Epidermal melanocyte (primary cell): ENCODE data around the gene CELSR3.

Experiments
- DNase-seq: peaks from one replicate; pipeline ENCODE4 v3.0.0; 2011; ENCODE audit warnings: low spot score; ENCODE audit not compliant: insufficient read length

Gene CELSR3, protein sequence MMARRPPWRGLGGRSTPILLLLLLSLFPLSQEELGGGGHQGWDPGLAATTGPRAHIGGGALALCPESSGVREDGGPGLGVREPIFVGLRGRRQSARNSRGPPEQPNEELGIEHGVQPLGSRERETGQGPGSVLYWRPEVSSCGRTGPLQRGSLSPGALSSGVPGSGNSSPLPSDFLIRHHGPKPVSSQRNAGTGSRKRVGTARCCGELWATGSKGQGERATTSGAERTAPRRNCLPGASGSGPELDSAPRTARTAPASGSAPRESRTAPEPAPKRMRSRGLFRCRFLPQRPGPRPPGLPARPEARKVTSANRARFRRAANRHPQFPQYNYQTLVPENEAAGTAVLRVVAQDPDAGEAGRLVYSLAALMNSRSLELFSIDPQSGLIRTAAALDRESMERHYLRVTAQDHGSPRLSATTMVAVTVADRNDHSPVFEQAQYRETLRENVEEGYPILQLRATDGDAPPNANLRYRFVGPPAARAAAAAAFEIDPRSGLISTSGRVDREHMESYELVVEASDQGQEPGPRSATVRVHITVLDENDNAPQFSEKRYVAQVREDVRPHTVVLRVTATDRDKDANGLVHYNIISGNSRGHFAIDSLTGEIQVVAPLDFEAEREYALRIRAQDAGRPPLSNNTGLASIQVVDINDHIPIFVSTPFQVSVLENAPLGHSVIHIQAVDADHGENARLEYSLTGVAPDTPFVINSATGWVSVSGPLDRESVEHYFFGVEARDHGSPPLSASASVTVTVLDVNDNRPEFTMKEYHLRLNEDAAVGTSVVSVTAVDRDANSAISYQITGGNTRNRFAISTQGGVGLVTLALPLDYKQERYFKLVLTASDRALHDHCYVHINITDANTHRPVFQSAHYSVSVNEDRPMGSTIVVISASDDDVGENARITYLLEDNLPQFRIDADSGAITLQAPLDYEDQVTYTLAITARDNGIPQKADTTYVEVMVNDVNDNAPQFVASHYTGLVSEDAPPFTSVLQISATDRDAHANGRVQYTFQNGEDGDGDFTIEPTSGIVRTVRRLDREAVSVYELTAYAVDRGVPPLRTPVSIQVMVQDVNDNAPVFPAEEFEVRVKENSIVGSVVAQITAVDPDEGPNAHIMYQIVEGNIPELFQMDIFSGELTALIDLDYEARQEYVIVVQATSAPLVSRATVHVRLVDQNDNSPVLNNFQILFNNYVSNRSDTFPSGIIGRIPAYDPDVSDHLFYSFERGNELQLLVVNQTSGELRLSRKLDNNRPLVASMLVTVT (N-terminal part only)

DNA sequence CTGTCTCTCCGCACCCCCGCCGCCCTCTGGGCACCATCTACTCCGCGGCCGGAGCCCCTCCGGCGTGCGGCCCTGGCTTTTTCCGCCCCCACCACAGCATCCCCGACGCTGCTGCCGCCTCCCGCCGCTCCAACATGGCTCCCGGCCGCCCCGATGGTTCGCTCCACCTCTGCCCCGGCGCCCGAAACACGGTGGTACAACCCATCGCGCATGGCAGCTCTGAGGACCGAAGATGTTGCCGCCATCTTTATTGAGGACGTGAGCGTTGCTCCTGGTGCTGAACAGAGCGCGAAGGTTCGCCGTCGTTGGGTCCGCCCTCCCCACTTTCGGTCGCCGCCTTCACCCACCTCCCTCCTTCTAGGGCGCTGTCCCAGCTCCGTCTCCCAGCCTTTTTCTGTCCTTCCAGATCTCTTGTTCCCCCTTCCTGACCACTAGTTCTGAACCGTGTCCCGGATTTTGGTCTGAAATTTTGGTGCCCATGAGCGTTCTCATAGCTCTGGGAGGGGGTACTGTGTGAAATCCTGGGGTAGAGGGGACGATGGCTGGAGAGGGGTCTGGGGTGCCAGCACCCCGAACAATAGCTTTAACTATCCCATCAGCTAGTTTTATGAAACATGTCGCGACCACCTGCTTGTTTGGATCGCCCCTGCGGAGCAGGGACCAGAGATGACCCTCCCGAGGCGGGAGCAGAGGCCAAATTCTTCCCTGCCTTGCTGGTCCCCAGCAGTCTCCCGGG lies at the start of gene CELSR3:
Gene CELSR3 (minus strand): TSS at position 134 of the 736 bp plus-strand sequence. CDS start 252 bp downstream, outside the sequence.
- peak; percentile 83 for DNase-seq

DNA sequence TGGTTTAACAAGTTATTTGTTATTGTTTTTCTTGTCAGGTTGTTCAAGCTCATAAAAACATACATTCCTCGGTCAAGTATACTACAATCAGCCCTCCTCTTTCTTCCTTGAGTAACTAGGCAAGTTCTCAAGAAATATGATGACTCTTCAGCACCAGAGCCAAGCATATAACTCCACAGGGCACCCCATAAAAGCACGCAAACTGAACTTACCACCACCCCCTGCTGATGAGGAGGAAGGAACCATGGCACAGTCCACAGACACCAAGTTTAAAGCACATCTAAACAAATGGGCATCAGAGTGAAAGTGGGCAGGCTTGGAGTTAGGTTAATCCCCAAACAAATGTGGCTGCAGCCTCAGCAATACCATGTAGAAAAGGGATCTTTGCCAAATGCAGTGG lies 49.0 kb upstream of the CELSR3 start:
- no peak for DNase-seq

DNA sequence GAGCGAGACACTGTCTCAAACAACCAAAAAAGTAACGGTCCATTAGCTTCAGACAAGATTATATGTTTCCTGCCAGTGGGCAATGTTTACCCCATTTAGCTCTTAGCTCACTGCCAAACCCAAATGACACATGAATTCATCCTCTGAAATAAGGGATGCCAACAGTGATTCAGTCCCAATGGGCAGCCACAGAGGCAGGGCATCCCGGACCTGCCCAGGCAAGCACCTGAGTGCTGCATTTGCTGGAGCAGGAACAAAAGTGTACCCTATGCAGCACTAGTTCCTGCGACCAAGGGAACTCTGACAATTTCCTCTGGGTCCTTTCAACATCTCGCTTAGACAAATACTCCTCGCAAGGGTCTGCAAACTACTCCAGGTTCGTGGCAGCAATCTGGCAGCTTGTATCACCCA lies 46.4 kb upstream of the CELSR3 start:
- DNase-seq, result no peak

DNA sequence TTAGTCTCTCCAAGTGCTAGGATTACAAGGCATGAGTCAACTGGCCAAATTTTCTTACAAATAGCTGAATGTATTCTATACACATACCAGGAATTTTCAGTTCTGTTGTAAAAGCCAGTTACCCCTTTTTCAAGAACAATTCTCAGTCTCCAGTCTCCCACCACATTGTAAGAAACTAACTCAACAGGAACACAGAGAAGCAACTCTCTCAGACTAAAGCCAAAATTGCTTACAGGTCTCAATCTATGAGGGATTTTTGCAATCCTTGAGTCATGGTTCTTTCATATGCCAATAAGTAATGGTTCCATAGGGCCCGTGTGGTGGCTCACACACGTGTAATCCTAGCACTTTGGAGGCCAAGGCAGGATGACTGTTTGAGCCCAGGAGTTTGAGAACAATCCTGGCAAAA lies 45.8 kb upstream of the CELSR3 start:
- no peak for DNase-seq

DNA sequence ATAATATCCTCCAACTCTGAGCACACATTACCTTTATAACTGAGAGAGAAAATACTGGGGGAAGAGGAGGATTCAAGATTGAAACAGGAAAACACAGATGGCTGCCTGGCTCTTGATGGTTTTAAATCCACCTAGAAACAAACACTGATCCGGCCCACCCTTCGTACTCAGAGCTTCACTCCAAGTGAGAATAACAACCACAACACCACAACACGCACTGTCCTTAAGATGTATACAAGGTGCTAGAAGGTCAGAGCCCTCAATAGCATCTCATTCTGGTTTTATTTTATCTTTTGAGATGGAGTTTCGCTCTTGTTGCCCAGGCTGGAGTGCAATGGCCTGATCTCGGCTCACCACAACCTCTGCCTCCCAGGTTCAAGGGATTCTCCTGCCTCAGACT lies 44.5 kb upstream of the CELSR3 start:
- no peak for DNase-seq

DNA sequence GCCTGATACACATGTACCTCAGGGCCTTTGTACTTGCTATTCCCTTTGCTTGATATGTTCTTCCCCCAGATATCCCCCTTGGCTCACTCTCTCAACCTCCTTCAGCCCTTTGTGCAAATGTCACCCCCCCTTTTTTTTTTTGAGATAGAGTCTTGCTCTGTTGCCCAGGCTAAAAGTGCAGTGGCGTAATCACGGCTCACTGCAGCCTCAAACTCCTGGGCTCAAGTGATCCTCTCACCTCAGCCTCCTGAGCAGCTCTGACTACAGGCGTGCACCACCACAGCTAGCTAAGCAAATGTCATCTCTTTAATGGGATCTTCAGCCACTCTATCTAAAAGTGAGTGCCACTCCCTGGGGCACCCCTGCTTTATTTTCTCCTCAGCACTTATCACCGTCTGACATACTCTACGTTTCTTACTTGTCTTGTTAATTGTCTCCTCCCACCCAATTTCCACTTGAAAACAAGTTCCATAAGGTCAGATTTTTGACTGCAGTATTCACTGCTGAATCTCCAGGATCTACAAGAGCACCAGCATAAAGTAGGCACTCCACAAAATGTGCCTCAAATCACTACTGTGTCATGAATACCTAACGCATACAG lies 39.7 kb upstream of the CELSR3 start:
- DNase-seq, result no peak

DNA sequence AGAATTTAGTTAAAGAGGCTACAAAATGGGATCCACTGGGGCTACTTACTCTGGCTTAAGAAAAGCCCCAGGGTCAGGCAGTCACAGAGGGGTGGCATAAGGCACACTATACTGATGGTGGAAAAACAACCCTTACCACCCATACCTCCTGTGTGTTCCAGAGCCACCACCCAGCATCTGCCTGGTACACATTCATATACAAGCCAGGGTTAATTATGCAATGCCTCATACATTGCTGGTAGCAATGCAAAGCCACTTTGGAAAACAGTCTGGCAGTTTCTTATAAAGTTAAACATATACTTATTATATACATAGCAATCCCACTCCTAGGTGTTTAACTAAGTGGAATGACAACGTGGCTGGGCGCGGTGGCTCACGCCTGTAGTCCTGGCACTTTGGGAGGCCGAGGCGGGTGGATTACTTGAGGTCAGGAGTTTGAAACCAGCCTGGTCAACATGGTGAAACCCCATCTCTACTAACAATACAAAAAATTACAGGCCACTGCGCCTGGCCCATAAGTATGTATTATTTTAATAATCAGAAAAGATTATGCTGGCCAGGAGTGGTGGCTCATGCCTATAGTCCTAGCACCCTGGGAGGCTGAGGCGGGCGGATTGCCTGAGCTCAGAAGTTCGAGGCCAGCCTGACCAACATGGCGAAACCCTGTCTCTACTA lies 38.2 kb upstream of the CELSR3 start:
- no peak for DNase-seq

DNA sequence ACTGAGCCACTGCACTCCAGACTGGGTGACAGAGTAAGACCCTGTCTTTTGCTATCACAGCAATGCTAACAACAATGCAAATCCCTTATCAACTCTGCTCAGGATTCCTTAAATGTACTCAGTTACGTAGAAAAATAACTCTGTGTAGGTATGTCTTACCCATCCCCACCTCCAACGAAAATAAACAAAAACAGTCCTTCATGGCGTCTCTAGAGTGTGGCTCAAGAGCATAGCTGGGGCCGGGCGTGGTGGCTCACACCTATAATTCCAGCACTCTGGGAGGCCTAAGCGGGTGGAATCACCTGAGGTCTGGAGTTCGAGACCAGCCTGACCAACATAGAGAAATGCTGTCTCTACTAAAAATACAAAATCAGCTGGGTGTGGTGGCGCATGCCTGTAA lies 36.2 kb upstream of the CELSR3 start:
- no peak for DNase-seq

DNA sequence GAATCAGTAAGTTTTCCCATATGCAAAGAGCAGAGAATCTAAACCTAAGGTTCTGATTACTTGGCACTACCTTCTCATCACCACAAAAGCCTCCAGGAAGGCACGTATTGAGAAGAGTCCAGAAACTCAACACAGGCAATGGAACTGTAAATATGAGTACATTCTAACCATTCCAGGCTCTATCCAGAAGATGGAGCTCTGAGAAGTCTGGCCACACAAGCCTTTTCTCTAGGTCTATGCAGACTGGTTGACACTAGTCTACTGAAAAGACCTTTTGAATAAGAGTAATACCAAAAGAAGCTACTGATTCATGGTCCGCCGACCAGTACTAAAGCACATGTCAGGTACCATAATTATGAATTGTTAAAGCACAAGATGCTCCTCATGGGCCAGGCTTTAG lies 35.3 kb upstream of the CELSR3 start:
- DNase-seq, result no peak

DNA sequence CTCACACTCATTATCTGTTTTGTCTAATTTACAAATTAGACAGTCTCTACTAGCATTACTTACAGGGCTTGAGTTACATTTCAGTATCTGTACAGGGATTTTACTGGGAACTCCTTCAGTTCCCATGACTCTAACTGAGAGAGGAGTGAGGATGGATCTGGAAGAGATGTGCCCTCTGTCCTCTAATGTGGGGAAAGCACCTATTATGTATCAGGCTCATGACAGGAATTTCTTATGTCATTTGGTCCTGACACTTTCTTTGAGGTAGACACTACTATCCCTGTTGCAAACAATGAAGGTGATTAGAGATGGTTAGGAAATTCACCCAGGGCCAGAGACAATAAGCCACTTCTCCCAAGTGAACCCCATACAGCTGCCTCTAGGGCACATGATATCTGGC lies 33.9 kb upstream of the CELSR3 start:
- no peak for DNase-seq

DNA sequence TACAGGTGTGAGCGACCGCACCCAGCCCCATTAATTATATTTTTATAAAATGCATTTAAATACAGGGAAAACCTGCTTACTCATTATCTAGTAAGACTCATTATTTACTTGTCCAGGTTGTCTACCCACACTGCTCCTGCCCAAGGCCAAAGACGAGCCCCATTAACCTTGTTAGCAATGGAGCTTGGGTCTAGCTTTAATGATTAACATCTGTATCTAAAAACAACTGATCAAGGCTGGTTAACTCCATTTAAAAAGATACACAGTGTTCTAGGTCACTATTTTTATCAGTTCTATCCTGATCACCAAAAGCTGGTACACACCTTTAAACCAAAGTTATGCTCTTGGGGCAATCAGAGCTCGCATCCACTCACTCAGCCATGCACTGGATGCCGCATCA lies 33.5 kb upstream of the CELSR3 start:
- DNase-seq, result no peak

DNA sequence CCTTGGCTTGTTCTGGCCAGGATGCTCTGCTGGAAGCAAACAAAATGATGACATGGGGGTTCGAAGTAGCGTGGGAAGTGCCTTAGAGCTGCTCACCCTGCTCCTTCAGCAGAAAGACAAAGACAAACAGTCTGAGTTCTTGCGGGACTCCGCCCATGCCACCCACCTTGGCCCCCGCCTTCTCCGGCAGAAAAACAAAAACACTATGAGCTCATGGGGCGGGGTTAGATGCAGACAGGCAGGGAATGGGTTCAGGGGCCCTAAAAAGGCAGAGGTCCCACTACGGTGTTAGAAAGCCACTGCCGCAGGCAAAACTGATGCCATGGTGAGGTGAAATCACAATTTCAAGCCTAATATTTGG lies 32.7 kb upstream of the CELSR3 start:
- DNase-seq, result no peak

DNA sequence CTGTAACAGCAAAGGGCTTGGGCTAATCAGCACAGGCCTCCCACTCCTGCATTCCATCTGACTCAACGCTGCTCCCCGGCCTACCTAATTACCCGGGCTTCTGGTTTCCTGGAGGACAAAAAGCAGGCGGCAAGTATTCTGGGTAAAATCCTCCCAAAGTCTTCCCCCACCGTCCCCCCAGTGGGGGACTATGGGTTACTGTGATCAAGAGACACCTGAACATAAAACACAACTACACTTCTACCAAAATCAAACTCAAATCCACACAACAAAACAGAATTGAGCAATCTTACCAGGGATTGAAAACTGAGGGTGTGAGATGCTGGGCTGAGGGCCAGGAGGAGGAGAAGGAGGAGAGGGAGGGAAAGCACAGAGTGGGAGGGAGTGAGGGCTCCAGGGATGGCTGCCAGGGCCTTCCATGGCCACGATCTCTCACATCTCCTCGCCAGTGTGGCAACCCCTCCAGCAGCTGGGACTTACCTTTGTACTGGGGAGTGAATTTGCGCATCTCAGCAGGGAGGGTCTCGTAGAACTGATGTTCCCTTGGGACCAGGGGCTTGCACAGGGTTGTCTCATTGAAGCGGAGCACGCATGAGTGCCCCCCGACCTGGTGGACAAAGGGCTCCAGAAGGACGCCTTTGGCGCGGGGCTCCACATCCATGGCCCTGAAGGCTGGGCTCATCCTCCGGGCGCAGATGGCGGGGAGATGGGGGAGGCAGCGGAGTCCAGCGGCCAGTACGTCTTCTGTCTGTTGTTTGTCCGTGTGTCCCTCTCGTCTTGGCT lies 32.1 kb upstream of the CELSR3 start:
- DNase-seq, result no peak

DNA sequence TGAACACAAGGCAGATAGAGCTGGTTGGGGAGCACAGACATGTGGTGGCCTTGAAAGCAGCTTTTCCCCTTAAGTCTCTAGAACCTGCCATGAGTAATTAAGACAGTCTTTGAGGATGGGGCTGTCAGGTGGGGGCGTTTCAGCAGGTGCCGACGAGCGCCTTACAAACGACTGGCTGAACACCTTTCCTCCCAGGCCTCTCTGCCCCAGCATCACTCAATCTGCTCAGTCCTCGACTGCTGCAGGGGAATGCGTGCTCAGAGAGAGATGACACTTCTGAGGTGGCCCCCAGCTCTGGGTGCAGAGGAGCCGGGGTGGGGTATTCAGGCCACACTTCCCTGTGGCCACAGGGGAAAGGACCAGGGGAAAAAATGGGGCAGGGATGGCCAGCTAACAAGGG lies 31.1 kb upstream of the CELSR3 start:
- DNase-seq, result no peak

DNA sequence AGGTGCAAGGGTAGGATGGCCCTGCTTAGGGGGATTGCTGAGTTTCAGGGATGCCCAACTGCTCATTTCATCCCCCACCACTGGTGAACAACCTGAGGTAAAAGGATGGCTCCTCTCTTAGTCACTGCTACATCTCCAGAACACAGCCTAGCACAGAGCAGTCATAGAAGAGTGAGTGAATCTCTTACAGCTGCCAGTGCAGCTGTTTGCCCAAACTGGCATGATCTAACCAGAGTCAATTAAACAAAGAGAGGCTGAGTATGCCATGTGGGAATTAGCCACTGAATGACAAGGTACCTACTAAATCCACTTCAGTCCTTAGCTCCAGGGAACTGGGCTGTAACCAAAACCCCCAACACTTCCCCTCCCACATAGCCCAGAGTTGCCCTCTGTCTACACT lies 29.9 kb upstream of the CELSR3 start:
- no peak for DNase-seq

DNA sequence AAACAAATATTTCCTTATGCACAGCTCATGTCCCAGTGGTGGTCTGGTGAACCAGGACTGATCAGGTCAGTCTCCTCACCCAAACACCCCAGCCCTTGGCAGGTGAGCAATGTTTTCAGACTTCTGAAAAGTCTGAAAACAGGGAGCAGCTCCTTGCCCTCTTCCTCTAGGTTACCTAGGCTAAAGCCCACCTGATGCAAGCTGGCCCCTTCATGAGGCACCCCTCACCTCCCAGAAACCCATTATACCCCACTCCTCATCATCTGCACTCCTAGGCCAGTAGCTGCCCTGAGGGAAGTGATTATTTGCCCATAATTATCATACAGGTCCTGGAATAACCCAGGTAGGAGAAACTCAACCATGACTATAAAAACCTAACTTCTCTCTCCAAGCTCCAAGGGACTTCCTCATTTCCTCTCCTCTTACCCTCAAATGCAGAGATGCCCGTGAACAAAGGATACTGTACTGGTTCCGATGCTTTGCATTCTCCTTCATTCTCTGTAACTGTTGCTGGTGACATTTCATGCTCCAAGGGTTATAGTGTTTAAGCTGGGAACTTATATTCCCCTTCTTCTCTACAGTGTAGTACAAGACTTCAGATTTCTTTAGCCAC lies 28.3 kb upstream of the CELSR3 start:
- no peak for DNase-seq

DNA sequence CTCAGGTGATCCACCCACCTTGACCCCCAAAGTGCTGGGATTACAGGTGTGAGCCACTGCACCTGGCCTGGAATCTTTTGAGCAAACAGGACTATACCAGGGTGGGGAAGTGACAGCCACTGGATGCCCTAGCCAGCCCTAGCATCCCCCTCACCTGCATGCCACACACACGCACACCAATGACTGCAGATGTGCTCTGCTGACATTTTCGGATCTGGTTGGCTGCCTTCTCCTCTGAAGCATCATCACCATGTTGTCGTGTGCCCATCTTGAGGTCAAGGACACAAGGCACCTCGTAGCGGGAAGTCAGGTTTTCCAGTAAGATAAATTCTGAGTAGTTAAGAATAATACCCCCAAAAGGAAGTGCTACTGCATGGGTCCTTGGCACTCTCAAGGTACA lies 26.7 kb upstream of the CELSR3 start:
- DNase-seq, result no peak

DNA sequence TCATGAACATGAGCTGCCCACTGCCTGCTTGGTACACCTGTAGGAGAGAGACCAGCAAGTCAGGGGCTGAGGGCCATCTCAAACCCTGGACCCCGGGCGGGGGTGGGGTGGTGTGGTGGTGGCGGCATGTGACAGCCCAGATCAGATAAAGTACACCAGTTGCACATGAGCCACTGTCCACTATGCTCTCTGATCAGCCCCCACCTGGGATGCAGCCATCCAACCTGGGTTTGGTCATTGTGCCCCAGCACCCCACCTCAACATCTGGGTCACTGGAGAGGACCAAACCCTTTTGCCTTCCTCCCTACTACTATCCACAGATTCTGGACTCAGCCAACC lies 26.0 kb upstream of the CELSR3 start:
- no peak for DNase-seq
